Right lobe of liver (tissue), 4 donors: Measurements from ENCODE around the gene MYO16.

Source experiments
- POLR2A ChIP-seq: fragments of 450-650 bp; IDR thresholded peaks from one replicate; pipeline ENCODE4 v1.6.1; 2017; ENCODE audit warnings: antibody characterized with exemption, mild to moderate bottlenecking
- TF ChIP-seq, protein P1 (sequence below), 4 donors: fragments of 200-600 bp in 3 of 4; fragments of 450-650 bp in 1 of 4; IDR thresholded peaks; one replicate each; pipeline versions ENCODE4 v1.5.1 to v1.8.0; 2016 to 2022; ENCODE audit warnings: antibody characterized with exemption in 4 of 4, mild to moderate bottlenecking in 2 of 4
- donor health status: DM: no; HTN: no; CAD: no.
- donor health status: DM: no; HTN: no; CAD: no.
- donor health status: DM: no; HTN: yes; CAD: no.

DNA sequence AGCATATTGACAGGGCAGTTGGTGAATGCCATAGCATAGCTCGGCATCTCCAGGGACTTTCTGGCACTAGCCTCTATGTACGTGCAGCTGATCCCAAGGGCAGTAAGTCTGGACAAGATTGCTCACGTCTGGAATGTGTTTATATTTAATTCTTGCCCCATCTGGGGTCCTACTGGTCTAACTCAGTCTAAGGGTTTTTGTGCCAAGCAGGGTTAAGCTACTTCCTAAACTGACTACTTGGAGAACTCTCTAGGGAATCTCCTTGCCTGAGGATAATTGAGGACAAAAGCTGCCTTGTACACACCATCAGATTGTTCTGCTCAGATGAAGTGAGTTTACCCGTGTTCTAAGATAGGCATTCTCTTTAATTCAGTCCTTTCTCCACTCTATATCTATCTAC is 358.1 kb downstream of the MYO16 start:
- TF ChIP-seq, protein P1, sequence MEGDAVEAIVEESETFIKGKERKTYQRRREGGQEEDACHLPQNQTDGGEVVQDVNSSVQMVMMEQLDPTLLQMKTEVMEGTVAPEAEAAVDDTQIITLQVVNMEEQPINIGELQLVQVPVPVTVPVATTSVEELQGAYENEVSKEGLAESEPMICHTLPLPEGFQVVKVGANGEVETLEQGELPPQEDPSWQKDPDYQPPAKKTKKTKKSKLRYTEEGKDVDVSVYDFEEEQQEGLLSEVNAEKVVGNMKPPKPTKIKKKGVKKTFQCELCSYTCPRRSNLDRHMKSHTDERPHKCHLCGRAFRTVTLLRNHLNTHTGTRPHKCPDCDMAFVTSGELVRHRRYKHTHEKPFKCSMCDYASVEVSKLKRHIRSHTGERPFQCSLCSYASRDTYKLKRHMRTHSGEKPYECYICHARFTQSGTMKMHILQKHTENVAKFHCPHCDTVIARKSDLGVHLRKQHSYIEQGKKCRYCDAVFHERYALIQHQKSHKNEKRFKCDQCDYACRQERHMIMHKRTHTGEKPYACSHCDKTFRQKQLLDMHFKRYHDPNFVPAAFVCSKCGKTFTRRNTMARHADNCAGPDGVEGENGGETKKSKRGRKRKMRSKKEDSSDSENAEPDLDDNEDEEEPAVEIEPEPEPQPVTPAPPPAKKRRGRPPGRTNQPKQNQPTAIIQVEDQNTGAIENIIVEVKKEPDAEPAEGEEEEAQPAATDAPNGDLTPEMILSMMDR (IDR thresholded peaks at IDR 0.05): no peak
- no peak for TF ChIP-seq POLR2A
